ENCODE data around the gene OLFM4.

OLFM4 gene

DNA sequence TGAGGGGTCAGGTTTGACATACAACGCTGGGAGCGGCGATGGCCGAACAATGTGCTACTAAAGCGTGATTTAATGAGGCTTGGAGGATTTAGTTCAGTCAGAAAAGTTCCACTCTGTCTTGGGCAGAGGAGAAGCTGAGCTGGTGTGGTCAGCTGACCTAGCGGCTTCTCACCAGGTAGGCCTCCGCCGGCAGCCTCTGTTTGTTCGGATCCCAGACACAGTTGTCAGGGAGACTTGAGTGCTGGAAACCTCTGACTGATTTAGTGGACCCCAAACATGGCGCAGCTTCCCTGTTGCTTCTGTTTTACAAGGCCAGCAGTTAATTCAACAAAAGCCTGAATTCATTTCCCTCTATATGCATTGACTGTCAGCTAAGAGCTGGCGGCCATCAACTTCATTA, 36.5 kb upstream of the OLFM4 start:
- in situ Hi-C loops (cut with HindIII; ENCODE audit: low sequenced_read_pairs), result no loop called here
- H3K4me3 ChIP-seq (ENCODE audit: low read depth, low read length), result no peak overlapping the region
- TF ChIP-seq, protein P1, sequence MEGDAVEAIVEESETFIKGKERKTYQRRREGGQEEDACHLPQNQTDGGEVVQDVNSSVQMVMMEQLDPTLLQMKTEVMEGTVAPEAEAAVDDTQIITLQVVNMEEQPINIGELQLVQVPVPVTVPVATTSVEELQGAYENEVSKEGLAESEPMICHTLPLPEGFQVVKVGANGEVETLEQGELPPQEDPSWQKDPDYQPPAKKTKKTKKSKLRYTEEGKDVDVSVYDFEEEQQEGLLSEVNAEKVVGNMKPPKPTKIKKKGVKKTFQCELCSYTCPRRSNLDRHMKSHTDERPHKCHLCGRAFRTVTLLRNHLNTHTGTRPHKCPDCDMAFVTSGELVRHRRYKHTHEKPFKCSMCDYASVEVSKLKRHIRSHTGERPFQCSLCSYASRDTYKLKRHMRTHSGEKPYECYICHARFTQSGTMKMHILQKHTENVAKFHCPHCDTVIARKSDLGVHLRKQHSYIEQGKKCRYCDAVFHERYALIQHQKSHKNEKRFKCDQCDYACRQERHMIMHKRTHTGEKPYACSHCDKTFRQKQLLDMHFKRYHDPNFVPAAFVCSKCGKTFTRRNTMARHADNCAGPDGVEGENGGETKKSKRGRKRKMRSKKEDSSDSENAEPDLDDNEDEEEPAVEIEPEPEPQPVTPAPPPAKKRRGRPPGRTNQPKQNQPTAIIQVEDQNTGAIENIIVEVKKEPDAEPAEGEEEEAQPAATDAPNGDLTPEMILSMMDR (IDR thresholded peaks at IDR 0.05; ENCODE audit: low read depth, low read length, missing control alignments), result no peak
- no peak for DNase-seq (ENCODE audit: low read depth)

DNA sequence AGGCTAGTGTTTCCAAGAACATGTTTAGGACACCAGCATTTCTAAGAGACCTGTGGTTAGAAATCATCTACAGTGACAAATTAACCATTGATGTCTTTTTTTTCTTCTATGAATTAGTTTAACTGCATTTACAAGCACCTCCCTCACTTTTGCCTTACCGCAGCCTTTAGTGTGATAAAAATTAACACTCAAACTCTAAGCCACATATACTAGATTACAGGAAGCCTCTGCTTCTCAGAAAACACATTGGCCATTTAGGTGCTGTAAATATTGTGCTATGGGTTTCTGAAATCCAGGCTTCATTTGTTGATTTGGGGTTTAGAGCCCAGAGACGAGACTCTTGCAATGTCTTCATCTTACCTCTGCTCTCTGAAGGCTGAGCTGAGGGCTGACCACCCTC, 34.6 kb upstream of the OLFM4 start:
- in situ Hi-C loops (cut with HindIII; ENCODE audit: low sequenced_read_pairs), result no loop called here
- TF ChIP-seq, protein P1 (IDR thresholded peaks at IDR 0.05; ENCODE audit: low read depth, low read length, missing control alignments), result no peak
- DNase-seq (ENCODE audit: low read depth), result no peak
- no peak overlapping the region for H3K4me3 ChIP-seq (ENCODE audit: low read depth, low read length)

DNA sequence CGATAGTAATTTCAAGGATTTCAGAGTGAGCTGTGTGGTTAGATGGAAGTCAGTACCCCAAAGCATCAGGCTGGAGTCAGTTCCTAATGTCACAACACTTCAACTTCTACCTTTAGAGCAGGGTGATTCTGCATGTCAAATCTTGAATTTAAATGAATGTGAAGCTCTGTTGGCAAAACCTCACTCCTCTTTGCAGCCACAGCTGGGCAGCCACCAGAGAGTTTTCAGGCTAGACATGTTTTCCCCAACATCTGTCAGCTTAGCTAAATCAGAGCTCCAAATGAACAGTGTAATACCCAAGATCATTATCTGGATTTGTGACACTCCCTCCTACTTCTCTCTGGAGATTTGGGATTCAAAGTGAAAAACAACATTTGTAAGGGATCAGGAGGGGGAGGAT, 33.7 kb upstream of the OLFM4 start:
- TF ChIP-seq, protein P1 (IDR thresholded peaks at IDR 0.05; ENCODE audit: low read depth, low read length, missing control alignments), result no peak
- no peak overlapping the region for H3K4me3 ChIP-seq (ENCODE audit: low read depth, low read length)
- DNase-seq (ENCODE audit: low read depth), result no peak
- in situ Hi-C loops (cut with HindIII; ENCODE audit: low sequenced_read_pairs), result no loop called here

DNA sequence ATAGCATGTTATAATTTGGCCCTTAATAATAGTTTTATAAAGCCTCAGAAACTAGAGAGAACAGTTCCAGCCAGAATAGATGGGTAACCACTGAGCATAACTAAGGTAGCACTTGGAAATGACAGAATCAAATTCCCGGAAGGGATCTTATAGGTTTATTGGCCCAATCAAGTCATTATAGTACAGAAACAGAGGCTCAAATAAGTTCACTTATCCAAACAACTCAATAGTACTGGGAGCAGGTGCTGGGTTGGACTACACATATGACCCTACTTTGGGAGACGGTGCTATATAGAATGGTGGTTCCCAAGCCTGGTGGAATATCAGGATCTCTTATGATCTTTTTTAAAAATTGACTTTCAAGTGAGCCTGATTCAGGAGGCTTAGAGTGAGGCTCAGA, 32.7 kb upstream of the OLFM4 start:
- in situ Hi-C loops (cut with HindIII; ENCODE audit: low sequenced_read_pairs), result no loop called here
- TF ChIP-seq, protein P1 (IDR thresholded peaks at IDR 0.05; ENCODE audit: low read depth, low read length, missing control alignments), result no peak
- no peak overlapping the region for H3K4me3 ChIP-seq (ENCODE audit: low read depth, low read length)
- no peak for DNase-seq (ENCODE audit: low read depth)

DNA sequence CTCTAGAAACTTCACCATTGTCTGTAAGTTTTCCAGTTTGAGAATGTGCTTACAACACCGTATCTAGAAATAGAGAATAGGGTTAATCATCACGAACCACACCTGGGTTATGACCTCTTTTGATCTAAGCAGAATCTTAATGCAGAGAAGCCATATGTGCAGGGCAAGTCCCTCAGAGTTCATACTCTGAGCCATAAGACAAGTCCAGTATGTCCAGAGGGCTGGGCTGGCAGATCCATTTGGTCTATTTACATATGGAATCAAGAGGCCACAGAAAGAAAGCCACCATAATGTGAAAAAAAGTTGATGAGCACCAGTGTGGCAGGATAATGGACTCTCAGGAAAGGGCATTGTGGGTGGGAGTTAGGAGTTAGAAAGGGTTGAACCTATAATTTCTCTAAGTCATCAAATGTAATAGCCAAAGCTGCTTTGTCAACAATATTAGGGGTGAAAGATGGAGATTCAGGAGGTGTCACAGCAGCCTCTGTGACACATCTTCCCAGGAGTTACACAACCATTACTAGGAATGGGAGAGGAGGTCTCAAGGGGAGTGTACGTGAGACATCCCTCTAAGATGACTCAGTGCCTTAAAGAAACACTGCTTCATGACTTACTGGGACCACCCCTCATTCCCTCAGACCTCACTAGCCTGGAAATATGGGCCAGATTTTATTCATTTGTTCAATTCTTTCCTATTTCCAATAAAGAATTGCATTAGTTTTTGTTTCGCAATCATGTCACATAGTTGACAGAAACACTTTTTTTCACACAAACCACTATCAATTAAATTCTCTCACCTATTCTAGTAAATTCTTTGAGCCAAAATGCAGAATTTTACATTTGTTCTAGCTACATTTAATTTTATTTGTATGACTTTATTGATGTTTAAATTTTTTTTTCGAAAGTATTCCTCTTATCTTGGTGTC, 30.4 kb upstream of the OLFM4 start:
- TF ChIP-seq, protein P1 (IDR thresholded peaks at IDR 0.05; ENCODE audit: low read depth, low read length, missing control alignments), result no peak
- no peak for DNase-seq (ENCODE audit: low read depth)
- in situ Hi-C loops (cut with HindIII; ENCODE audit: low sequenced_read_pairs), result no loop called here
- H3K4me3 ChIP-seq (ENCODE audit: low read depth, low read length), result no peak overlapping the region

DNA sequence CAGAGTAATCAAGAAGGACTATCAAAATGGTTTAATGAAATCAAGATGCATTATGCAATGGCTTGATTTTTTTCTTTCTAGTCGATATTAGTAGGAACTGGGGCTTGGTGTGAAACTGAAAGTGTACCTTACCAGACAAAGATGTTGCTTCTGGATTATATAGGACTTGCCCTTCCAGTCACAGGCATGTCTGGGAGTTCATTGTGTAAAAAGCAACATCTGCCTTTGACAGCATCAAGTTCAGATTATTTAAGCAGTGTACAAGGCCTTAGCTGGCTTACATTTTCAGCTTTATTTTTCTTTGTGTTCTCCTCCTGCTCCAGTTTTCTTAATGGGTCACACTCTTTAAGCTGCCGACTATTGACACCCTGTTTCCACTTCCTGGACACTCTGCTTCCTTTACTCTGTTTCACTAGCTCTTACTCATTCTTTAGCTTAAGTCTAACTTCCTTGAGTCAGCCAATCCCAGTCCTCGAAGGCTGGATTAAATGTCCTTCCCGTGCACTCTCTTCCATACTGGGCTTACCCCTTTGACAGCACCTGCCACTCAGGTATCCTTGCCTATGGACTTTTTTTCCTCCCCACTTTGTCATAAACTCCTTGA, 29.4 kb upstream of the OLFM4 start:
- in situ Hi-C loops (cut with HindIII; ENCODE audit: low sequenced_read_pairs), result no loop called here
- no peak for DNase-seq (ENCODE audit: low read depth)
- TF ChIP-seq, protein P1 (IDR thresholded peaks at IDR 0.05; ENCODE audit: low read depth, low read length, missing control alignments), result no peak
- no peak overlapping the region for H3K4me3 ChIP-seq (ENCODE audit: low read depth, low read length)
